ENCODE measurements around the gene MYL6. TPM values are rescaled to one million over a fixed set of nuclear protein-coding genes. Genes with fewer than 3 reads are reported as not detected.

Gene MYL6
- total and polyA plus RNA-seq, 10 of the 15 experiments (the other 5 are each of a cell fraction or from before 2014, with no cell fraction given) = 1,000 to 4,116 (median 1,828) TPM

- Histone ChIP-seq H3K9me3 (replicated peaks; ENCODE audit: control insufficient read depth, insufficient read depth, low read length) (no peaks in the 10 kb centered on the region), H2AFZ (ENCODE audit: control insufficient read depth, low read depth, low read length) (peak overlapping the region; percentile 54), H3K79me2 (ENCODE audit: control insufficient read depth, insufficient read depth, low read length) (peaks cover 28% of the 10 kb centered on the region), H4K20me1 (ENCODE audit: control insufficient read depth, insufficient read depth) (no peaks in the 10 kb centered on the region), H3K4me1 (ENCODE audit: control insufficient read depth, insufficient read depth, low read length) (peaks cover 15% of the 10 kb centered on the region), H3K27ac (ENCODE audit: control insufficient read depth, insufficient read depth) (peak overlapping the region; percentile 73; the same call in 1 of the 2 replicates), H3K36me3 (ENCODE audit: control insufficient read depth in 2 of 2, insufficient read depth in 2 of 2, low read length in 1 of 2) (0 out of 4 replicates have a peak, but pooled peaks cover 0 to 3% of the 10 kb centered on the region in 2 experiments), H3K27me3 (replicated peaks in 1 of 2; ENCODE audit: control insufficient read depth in 2 of 2, insufficient read depth in 2 of 2, low read length in 1 of 2) (no peaks in the 10 kb centered on the region), H3K4me3 (peak overlapping the region; percentile 78), H3K4me2 (ENCODE audit: control insufficient read depth, insufficient read depth) (peak overlapping the region; percentile 99), H3K9ac (ENCODE audit: control insufficient read depth, insufficient read depth, low read length) (peak overlapping the region; percentile 80)
- RAD21 ChIA-PET (ENCODE audit: unreplicated experiment) = interaction anchor here (0.7 to 3.9 kb wide), 12 partner anchors 9 to 381 kb away, joined by 3 to 57 read pairs (median 8); partner anchors contain the start of genes ESYT1, MYL6B, PA2G4 and RNF41
- SMC1A ChIA-PET (ENCODE audit: uncharacterized antibody, unreplicated experiment) = interaction anchor here (0.6 to 4.5 kb wide), 14 partner anchors 9 to 1133 kb away, joined by 3 to 50 read pairs (median 5); partner anchors contain the start of genes ESYT1, MYL6B, PA2G4 and RNF41
- in situ Hi-C loops (cut with MboI) (no loop called here), intact Hi-C loops (cut with micrococcal nuclease; ENCODE audit: unreplicated experiment) (loop anchor here (1.0 to 5.0 kb wide), 11 partner anchors 33 to 568 kb away; partner anchors contain the start of genes ANKRD52, CNPY2, DNAJC14 and MYL6B)
- BruUV-seq (replicated peaks) = no TSS peak
- FAIRE-seq = peak; percentile 80
- POLR2A ChIA-PET = interaction anchor here (0.5 to 5.5 kb wide), 10 partner anchors 8 to 123 kb away, joined by 3 to 95 read pairs (median 4); partner anchors contain the start of genes ESYT1, PA2G4, RNF41 and SMARCC2
- CTCF ChIA-PET = interaction anchor here (0.7 to 4.5 kb wide), 28 partner anchors 8 to 450 kb away, joined by 3 to 121 read pairs (median 4); partner anchors contain the start of genes ANKRD52, ESYT1, MYL6 and MYL6B
- peak; percentile 11; the same call in 2 of the 3 replicates for ATAC-seq
- 2% methylated on average over 2 of the region's 2 CpGs for WGBS (ENCODE audit: insufficient coverage, insufficient replicate concordance, low lambda C conversion rate, missing lambda C conversion rate)
- DNase-seq (ENCODE audit: low read depth, low spot score) = no peak
- TF ChIP-seq MTA2 (IDR thresholded peaks at IDR 0.05; ENCODE audit: low read depth) (no peak), YY1 (IDR thresholded peaks at IDR 0.05; ENCODE audit: low read depth, low read length) (peak; percentile 51; the same call in 1 of the 2 replicates), CHD4 (IDR thresholded peaks at IDR 0.05) (no peak), NRF1 (conservative IDR thresholded peaks at IDR 0.05; ENCODE audit: low read depth, low read length) (no peak), KDM1A (IDR thresholded peaks at IDR 0.05; ENCODE audit: borderline replicate concordance) (no peak), RAD51 (IDR thresholded peaks at IDR 0.05) (peak; percentile 90), GABPA (IDR thresholded peaks at IDR 0.05; ENCODE audit: low read depth) (no peak), RAD21 (IDR thresholded peaks at IDR 0.05; ENCODE audit: insufficient read depth, low read depth, low read length) (peak; percentile 91), HCFC1 (IDR thresholded peaks at IDR 0.05; ENCODE audit: low read length) (no peak), SIN3A (IDR thresholded peaks at IDR 0.05; ENCODE audit: low read depth, low read length) (peak; percentile 69; the same call in 1 of the 2 replicates), CEBPZ (IDR thresholded peaks at IDR 0.05; ENCODE audit: low read depth, low read length) (no peak), IKZF2 (IDR thresholded peaks at IDR 0.05) (peak; percentile 7 to 52; a peak in 3 of 4 replicates), IKZF1 (conservative IDR thresholded peaks at IDR 0.05) (peak; percentile 55), MYC (IDR thresholded peaks at IDR 0.05; ENCODE audit: insufficient read depth, insufficient read length, insufficient replicate concordance, low read length, severe bottlenecking) (peak; percentile 43), SMC3 (IDR thresholded peaks at IDR 0.05; ENCODE audit: borderline replicate concordance, low read length) (peak; percentile 53), TCF3 (IDR thresholded peaks at IDR 0.05; ENCODE audit: borderline replicate concordance, insufficient read depth, low read depth, low read length) (no peak), RB1 (IDR thresholded peaks at IDR 0.05; ENCODE audit: borderline replicate concordance) (peak; percentile 29; the same call in 1 of the 2 replicates), ESRRA (IDR thresholded peaks at IDR 0.05; ENCODE audit: low read length) (no peak), NR2F1 (conservative IDR thresholded peaks at IDR 0.05) (peak; percentile 60)
- TF ChIP-seq, protein P1, sequence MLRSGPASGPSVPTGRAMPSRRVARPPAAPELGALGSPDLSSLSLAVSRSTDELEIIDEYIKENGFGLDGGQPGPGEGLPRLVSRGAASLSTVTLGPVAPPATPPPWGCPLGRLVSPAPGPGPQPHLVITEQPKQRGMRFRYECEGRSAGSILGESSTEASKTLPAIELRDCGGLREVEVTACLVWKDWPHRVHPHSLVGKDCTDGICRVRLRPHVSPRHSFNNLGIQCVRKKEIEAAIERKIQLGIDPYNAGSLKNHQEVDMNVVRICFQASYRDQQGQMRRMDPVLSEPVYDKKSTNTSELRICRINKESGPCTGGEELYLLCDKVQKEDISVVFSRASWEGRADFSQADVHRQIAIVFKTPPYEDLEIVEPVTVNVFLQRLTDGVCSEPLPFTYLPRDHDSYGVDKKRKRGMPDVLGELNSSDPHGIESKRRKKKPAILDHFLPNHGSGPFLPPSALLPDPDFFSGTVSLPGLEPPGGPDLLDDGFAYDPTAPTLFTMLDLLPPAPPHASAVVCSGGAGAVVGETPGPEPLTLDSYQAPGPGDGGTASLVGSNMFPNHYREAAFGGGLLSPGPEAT (IDR thresholded peaks at IDR 0.05; ENCODE audit: low read depth) = peak; percentile 67
Observed at GRCh38 chr12:56119361-56119796, 38.8 kb upstream of the MYL6 start.
